ENCODE measurements around the gene PHLPP1.

PHLPP1 gene

DNA sequence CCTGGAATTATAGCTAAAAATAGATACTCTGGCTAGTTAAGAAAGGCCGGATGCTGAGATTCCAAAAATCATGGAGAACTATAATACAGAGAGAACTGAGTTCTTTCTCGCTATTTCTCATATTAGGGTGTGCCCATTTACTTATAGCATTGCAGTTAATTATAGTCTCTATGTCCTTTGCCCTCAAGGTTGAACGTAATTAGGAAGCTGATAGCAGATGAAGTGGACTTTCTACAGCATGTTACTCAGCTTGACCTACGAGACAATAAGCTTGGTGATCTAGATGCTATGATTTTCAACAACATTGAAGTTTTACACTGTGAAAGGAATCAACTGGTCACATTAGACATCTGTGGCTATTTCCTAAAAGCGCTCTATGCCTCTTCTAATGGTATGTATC is 187.4 kb downstream of the PHLPP1 start:
- Histone ChIP-seq H3K36me3 (ENCODE audit: control insufficient read depth in 2 of 2, insufficient read depth in 1 of 2, low read length in 2 of 2) (peaks cover 13% of the 10 kb centered on the region in 2 experiments), H3K4me3 (ENCODE audit: low read depth, low read length) (no peak overlapping the region), H3K9me3 (ENCODE audit: control insufficient read depth, insufficient read depth, low read depth, low read length) (no peaks in the 10 kb centered on the region), H3K27ac (ENCODE audit: extremely low read depth, low read depth, low read length) (no peak overlapping the region), H3K4me1 (ENCODE audit: control insufficient read depth, insufficient read depth, low read length) (peaks cover 5% of the 10 kb centered on the region; the same call in 1 of the 2 replicates)
- ChIA-PET POLR2A (no interaction called here), CTCF (interaction anchor here (0.6 kb wide), 1 partner anchor 80 kb away, joined by 7 read pairs; no protein-coding TSS in a partner anchor)
- TF ChIP-seq ZXDB (tag by site-specific recombination; IDR thresholded peaks at IDR 0.05) (no peak), KLF16 (tag by site-specific recombination; IDR thresholded peaks at IDR 0.05) (no peak), ZBTB7A (tag by site-specific recombination; IDR thresholded peaks at IDR 0.05; ENCODE audit: low read depth) (no peak), SALL2 (tag by site-specific recombination; IDR thresholded peaks at IDR 0.05; ENCODE audit: borderline replicate concordance) (no peak), OSR2 (tag by site-specific recombination; IDR thresholded peaks at IDR 0.05) (no peak), ZNF776 (tag by site-specific recombination; IDR thresholded peaks at IDR 0.05; ENCODE audit: borderline replicate concordance) (no peak), BCL11B (tag by site-specific recombination; IDR thresholded peaks at IDR 0.05; ENCODE audit: low read depth) (no peak), ZNF169 (tag by site-specific recombination; IDR thresholded peaks at IDR 0.05) (no peak), ZNF549 (tag by site-specific recombination; IDR thresholded peaks at IDR 0.05) (no peak), KLF1 (tag by site-specific recombination; IDR thresholded peaks at IDR 0.05) (no peak)
- TF ChIP-seq, protein P1, sequence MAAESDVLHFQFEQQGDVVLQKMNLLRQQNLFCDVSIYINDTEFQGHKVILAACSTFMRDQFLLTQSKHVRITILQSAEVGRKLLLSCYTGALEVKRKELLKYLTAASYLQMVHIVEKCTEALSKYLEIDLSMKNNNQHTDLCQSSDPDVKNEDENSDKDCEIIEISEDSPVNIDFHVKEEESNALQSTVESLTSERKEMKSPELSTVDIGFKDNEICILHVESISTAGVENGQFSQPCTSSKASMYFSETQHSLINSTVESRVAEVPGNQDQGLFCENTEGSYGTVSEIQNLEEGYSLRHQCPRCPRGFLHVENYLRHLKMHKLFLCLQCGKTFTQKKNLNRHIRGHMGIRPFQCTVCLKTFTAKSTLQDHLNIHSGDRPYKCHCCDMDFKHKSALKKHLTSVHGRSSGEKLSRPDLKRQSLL (tag by site-specific recombination; IDR thresholded peaks at IDR 0.05): no peak

DNA sequence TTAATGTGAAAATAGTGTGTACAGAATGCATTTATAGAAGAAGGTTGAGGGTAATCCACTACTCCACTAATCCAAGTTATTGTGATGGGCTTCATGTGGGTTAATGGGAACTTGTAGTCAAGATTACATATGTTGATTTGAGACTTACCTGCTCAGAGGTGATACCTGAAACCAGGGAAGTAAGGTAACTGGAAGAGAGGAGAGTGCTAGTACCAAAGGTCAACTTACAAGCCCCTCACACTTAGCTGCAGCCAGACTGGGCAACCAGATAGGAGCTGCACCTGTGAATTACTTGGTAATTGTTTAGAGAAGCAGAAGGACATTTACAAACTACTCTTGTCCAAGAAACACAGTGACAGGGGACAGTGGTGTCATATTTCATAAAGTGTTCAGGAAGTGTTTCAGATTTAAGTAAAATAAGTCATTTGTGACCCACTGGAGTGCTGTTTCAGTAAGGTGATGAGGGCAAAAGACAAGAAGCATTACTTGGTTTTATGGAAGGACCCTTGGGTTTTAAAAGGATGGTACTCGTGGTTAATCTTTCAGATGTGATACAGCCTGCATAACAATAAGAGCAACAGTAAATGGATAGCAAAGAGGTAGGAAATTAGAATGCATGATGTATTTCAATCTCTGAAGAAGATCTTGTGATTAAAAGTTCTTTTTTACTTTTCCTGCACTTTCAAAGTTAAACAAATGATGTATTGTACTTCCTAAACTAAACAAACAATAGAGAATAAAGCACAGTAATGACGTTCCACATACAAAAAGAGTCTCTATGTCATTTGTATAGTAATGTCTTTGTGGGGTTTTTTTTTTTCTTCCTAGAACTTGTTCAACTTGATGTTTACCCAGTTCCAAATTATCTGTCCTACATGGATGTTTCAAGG is 189.3 kb downstream of the PHLPP1 start:
- Histone ChIP-seq H3K9me3 (ENCODE audit: control insufficient read depth, insufficient read depth, low read depth, low read length) (no peaks in the 10 kb centered on the region), H3K36me3 (ENCODE audit: control insufficient read depth in 2 of 2, insufficient read depth in 1 of 2, low read length in 2 of 2) (peaks cover 1 to 11% of the 10 kb centered on the region in 2 experiments; a peak in 2 of 3 replicates), H3K4me1 (ENCODE audit: control insufficient read depth, insufficient read depth, low read length) (peaks cover 5% of the 10 kb centered on the region; the same call in 1 of the 2 replicates), H3K4me3 (ENCODE audit: low read depth, low read length) (no peak overlapping the region), H3K27ac (ENCODE audit: extremely low read depth, low read depth, low read length) (no peak overlapping the region)
- POLR2A ChIA-PET: no interaction called here
- CTCF ChIA-PET: no interaction called here
- no peak for TF ChIP-seq ZNF112 (tag by site-specific recombination; IDR thresholded peaks at IDR 0.05)
- TF ChIP-seq ZNF302 (tag by site-specific recombination; IDR thresholded peaks at IDR 0.05; ENCODE audit: low read depth): no peak
- no peak for TF ChIP-seq ZNF473 (tag by site-specific recombination; IDR thresholded peaks at IDR 0.05)
- TF ChIP-seq ZNF560 (tag by site-specific recombination; IDR thresholded peaks at IDR 0.05; ENCODE audit: borderline replicate concordance): no peak
- TF ChIP-seq ZNF549 (tag by site-specific recombination; IDR thresholded peaks at IDR 0.05): no peak
- TF ChIP-seq, protein P2, sequence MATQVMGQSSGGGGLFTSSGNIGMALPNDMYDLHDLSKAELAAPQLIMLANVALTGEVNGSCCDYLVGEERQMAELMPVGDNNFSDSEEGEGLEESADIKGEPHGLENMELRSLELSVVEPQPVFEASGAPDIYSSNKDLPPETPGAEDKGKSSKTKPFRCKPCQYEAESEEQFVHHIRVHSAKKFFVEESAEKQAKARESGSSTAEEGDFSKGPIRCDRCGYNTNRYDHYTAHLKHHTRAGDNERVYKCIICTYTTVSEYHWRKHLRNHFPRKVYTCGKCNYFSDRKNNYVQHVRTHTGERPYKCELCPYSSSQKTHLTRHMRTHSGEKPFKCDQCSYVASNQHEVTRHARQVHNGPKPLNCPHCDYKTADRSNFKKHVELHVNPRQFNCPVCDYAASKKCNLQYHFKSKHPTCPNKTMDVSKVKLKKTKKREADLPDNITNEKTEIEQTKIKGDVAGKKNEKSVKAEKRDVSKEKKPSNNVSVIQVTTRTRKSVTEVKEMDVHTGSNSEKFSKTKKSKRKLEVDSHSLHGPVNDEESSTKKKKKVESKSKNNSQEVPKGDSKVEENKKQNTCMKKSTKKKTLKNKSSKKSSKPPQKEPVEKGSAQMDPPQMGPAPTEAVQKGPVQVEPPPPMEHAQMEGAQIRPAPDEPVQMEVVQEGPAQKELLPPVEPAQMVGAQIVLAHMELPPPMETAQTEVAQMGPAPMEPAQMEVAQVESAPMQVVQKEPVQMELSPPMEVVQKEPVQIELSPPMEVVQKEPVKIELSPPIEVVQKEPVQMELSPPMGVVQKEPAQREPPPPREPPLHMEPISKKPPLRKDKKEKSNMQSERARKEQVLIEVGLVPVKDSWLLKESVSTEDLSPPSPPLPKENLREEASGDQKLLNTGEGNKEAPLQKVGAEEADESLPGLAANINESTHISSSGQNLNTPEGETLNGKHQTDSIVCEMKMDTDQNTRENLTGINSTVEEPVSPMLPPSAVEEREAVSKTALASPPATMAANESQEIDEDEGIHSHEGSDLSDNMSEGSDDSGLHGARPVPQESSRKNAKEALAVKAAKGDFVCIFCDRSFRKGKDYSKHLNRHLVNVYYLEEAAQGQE (tag by site-specific recombination; IDR thresholded peaks at IDR 0.05): no peak
- no peak for TF ChIP-seq ZNF521 (tag by site-specific recombination; IDR thresholded peaks at IDR 0.05)
- no peak for TF ChIP-seq EGR2 (tag by site-specific recombination; IDR thresholded peaks at IDR 0.05; ENCODE audit: low read depth)
- no peak for TF ChIP-seq ZNF629 (tag by site-specific recombination; IDR thresholded peaks at IDR 0.05)
- no peak for TF ChIP-seq RBAK (tag by site-specific recombination; IDR thresholded peaks at IDR 0.05)
- TF ChIP-seq ZNF654 (tag by site-specific recombination; IDR thresholded peaks at IDR 0.05; ENCODE audit: low read depth): no peak
